G401 (cell line): ENCODE data around the gene DISC1. TPM values are rescaled to one million over a fixed set of nuclear protein-coding genes. Genes with fewer than 3 reads are reported as not detected.

Experiments used
- DNase-seq: peaks from one replicate; pipeline ENCODE4 v3.0.0-alpha.2; 2015; ENCODE audit warnings: low spot score
- in situ Hi-C: cut with HindIII; loops from 2 replicates; pipeline ENCODE4 v1.10.0; 2016; ENCODE audit warnings: low sequenced_read_pairs, mixed read lengths
- total RNA-seq: library from RNA; depleted of rRNA; stranded (reverse); fragments of >200 nt; shearing (Covaris generic); gene quantifications from 2 replicates; pipeline ENCODE4 v1.2.3, GENCODE V29; 2014

Gene DISC1
- total RNA-seq, 1 experiment from 2014 or later = 6.1 TPM

- peak; percentile 16 for DNase-seq
- in situ Hi-C loops = no loop called here
Observed at GRCh38 chr1:231818337-231818736, 191.7 kb downstream of the DISC1 start.

DNA sequence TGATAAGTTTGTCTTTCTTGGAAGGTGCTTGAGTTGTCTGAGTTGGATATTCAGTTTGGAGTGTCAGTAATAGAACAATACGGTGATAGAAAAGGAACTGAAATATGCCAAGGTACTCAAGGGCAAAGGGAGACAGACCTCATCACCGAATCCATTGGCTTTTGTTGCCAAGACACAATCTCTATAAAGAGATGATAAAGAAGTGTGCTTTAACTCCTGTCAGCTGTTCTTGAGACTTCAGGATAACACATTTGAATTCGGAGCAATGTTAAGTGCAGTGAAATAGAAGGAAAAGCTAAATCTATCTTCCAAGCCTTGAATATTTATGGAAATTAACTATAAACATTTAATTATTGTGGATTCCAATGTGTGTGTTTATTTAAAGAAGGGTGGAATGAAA lies 194.7 kb downstream of the DISC1 start:
- no peak for DNase-seq
- in situ Hi-C loops = no loop called here

- in situ Hi-C loops = no loop called here
- no peak for DNase-seq
Observed at GRCh38 chr1:231822041-231822440, 195.5 kb downstream of the DISC1 start.

- DNase-seq = no peak
- in situ Hi-C loops = no loop called here
Observed at GRCh38 chr1:231826566-231826965, 200.0 kb downstream of the DISC1 start.

- in situ Hi-C loops = no loop called here
- no peak for DNase-seq
Observed at GRCh38 chr1:231827337-231828105, 200.9 kb downstream of the DISC1 start.

DNA sequence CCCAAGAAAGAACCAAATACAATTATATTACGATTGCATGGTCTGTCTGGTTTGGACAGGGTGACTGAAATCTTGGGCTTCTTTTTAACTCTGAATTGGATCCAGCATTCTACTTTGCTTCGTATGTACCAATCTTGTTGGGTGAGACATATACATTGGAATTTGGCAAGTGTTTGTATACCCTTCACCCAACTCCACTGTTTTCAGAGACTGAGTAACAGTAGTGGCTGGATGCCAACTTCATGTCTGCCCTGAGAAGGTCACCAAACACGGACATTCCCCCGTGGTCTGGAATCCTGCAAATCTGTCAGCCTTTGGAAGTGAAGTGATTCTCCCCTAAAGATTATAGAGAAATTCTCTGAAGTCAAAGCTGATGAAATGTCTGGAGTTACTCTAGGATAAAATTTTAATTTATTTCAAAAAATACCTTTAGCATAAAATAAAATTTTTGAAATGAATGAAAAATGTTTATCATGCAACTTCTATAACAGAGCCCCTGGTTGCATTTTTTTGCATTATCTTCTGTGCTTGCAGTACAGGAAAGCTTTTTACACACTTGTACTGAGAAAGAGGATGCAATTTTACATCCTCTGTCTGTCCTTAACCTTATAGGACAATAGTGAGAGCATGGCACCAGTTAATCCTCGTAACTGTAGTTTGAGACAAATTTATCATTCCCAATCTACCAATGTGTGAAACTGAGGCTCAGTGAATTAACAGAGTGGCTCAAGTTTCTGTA lies 201.8 kb downstream of the DISC1 start:
- in situ Hi-C loops = no loop called here
- no peak for DNase-seq

DNA sequence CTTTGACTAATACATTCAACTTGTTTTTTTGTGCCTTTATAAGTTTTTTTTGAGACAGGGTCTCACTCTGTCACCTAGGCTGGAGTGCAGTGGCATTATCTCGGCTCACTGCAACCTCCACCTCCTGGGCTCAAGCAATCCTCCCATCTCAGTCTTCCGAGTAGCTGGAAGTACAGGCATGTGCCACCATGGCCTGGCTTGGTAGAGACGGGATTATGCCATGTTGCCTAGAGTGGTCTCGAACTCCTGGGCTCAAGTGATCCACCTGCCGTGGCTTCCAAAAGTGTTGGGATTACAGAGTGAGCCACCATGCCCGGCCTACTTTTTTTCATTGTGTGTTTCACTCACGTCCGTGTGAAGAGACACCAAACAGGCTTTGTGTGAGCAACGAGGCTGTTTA lies 202.7 kb downstream of the DISC1 start:
- in situ Hi-C loops = no loop called here
- DNase-seq = no peak

DNA sequence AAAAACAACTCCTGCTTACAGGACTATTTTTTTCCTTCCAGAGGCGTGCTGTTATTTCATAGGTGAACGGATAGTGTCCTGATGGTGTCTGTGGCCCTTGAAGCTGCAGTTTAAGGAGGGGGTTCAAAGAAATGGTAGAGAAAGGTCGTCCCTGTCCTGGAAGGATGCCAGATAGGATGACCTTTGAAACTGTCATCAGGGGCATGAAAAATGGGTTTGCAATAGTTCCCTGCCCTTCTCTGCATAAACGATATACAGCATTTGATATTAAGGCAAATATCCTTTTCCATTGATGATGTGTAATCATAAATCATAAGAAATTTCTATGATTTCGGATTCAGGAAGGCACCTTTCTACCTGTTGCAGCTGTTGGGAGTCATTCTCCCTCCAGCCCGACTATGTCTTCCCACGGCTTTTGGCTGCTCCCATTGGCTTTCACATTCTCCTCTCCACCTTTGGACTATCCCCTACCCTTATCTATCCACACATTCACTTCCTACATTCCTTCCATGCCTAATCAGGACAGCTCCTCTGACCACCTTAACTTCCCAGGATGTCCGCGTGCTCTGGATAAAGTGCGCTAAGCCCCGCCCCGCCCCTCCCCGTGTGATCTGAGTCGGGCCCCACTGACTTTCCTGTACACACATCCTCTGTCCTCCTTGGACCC lies 209.8 kb downstream of the DISC1 start:
- in situ Hi-C loops = no loop called here
- DNase-seq = no peak

DNA sequence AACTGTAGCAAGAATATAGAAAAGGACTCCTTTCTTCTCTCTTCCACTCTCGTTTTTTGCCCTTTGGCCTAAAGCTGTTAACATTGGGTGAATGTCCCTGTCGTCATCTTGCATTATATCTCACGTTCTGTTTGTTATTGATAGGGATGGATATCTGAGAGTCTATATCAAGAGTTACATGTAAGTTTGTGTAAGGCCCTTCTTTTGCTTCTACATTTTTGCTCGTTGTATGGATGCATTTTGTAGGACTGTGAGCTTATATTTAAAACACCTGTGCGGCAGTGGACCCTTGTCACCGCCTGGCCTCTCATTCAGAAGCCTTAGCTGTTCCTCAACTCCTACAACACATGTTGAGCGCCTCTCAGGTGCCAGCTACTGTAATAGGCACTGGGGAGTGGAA lies 211.9 kb downstream of the DISC1 start:
- DNase-seq = no peak
- in situ Hi-C loops = no loop called here

- no peak for DNase-seq
- in situ Hi-C loops = no loop called here
Observed at GRCh38 chr1:231839999-231840398, 213.4 kb downstream of the DISC1 start.

GRCh38 chr1:231841616-231842344 lies 215.2 kb downstream of the DISC1 start:
- in situ Hi-C loops = no loop called here
- no peak for DNase-seq

DNA sequence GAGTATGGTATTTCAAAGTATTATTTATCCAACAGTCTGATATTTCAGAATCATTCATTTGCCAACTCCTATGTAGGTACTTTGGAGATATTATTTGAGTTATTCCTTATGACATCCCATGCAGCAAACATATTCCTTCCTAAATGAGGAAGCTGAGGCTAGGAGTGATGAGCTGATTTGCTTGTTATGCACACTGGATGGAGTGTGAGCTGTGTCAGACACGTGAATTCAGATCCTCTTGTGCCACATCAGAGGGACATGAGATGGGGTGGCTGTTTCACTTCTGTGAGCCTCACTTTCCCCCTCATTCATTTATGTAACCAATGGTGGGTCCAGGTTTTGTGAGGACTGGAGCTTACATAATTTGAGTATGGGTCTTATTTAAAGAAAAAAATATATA lies 215.9 kb downstream of the DISC1 start:
- no peak for DNase-seq
- in situ Hi-C loops = no loop called here

GRCh38 chr1:231844986-231845502 lies 218.5 kb downstream of the DISC1 start:
- in situ Hi-C loops = no loop called here
- DNase-seq = no peak

DNA sequence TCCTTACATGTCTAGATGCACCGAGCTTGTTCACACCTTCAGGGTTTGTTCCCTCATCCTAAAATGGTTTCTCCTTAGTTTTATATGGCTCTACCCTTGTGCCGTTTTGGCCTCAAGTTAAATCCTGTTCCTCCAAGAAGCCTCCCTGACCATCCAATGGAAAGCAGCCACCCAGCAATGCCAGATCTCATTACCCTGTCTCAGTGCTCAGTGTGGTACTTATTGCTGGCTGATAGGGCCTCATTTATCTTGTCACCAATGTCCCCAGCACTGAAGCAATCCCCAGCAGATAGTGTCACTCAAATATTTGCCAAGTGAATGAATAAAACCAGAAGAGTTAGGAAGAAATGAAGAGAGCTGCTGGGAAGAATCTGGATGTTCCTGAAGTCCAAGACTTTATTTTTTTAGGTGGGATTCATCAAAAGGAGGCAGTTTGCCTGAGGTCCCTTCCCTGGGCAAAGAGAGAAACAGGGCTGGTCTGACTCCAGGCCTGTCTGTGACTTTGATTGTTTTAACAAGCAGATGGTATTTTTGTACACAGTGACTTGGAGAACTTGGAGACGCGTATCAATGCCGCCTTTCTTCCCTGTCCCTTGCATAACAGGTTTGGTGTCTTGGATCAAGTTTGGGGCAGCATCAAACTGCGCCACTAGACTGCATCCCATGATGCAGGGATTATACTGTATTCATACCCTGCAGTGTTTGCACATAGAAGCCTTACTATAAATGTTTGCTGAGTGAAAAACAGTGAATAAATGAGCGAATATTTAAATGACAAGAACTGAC lies 221.2 kb downstream of the DISC1 start:
- in situ Hi-C loops = no loop called here

DNA sequence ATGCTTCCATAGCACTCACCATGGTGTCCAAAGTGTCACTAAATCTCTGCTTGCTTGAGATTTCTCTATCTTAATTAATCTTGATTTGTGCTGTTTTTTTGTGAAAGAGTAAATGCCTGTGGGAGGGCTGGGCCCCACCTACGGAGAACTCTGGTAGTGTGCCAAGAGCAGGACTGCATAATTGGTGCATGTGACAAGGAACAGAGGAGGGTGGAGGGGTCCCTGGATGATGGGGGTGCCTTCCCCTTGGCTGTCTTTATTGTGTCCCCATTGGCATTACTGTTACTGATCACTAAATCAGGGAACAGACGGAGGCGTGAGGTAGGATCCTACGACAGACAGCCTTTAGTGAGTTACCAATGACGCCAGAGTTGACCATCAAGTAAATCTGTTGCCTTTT lies 223.4 kb downstream of the DISC1 start:
- in situ Hi-C loops = no loop called here
- no peak for DNase-seq

More for the DNA sequence above, 221.2 kb downstream of the DISC1 start:
- no peak for DNase-seq

DNA sequence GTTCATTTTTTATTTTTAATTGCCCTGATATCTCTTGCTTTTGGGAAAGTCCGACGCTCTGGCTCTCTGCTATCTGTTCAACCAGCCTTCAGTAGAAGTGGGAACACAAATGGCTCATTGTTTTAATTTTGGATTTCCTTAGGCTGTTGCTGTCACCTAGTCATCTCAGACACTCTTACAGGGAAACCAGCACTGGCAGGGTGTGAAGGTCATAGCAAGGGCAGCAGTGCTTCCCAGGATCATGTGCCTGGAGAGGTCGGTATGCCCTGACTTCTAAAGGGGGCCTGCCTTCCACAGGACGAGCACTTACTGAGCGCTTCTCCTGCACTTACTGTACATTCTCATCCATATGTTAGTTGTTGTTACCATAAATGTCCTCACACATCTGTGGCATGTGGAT lies 224.2 kb downstream of the DISC1 start:
- DNase-seq = no peak
- in situ Hi-C loops = no loop called here

DNA sequence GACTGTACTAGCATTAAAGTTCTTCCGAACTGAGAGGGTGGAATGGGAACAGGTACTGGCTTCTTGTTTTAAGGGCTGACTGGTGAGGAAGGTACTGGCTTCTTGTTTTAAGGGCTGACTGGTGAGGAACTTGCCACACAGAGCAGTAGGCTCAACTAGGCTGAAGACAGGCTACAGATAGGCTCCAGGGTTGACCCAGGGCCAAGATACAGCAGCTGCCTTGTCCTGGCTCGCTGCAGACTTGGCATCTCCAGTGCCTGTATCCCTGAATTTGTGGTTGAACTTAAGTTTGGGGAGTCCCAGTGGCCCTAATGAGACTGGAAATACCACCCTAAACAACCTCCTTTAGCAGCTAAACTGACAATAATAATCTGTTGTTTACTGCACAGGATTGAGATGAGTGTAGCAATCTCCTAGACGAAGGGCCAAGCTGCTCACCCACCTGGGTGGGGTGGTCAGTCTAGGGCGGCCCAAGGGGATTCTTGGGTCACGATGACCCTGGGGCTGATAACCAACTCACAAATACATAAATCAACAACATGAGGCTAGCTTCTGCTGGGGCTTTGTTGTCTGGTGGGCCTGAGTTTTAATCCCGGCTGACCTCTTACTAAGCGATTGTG lies 227.1 kb downstream of the DISC1 start:
- DNase-seq = no peak
- in situ Hi-C loops = no loop called here

DNA sequence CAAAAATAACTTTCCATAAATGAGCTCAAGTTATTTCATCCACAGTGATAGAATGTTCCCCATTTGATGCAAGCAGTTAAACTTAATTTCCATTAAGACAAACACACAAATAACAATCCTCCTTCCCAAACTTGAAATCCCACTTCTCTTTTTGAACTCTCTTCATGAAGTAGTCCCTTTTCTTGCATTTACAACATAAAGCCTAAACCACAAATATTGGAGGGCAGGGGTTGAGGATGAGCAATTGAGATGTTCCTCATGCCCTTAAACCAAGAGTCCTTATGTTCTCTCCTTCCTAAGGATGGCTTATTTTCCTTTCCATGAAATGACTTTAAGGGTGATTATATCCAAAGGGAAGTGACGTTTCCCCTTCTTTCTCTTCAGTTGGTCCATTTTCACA lies 228.8 kb downstream of the DISC1 start:
- no peak for DNase-seq
- in situ Hi-C loops = no loop called here
